Mesodermal cell (in vitro differentiated cells): Measurements from ENCODE around the gene TRRAP.
"Not testable (repeated sequence)": the region's sequence is repeated elsewhere in the genome, so short reads cannot be mapped to it uniquely, and the experiment has no call there.

Experiments
- H3K27ac ChIP-seq: 2 replicates; pipeline ENCODE4 v1.7.0; 2013; ENCODE audit warnings: mild to moderate bottlenecking, low read depth, low read length, moderate library complexity; ENCODE audit not compliant: severe bottlenecking
- H3K36me3 ChIP-seq: 2 replicates; pipeline ENCODE4 v1.7.1; 2013; ENCODE audit warnings: mild to moderate bottlenecking, low read length, moderate library complexity; ENCODE audit not compliant: control insufficient read depth, insufficient read depth
- H3K4me1 ChIP-seq: one replicate; pipeline ENCODE4 v1.7.1; 2013; ENCODE audit warnings: mild to moderate bottlenecking, low read length; ENCODE audit not compliant: insufficient read depth, control insufficient read depth, poor library complexity, severe bottlenecking
- H3K4me3 ChIP-seq: 2 replicates; pipeline ENCODE4 v1.7.0; 2013; ENCODE audit warnings: low read length, control low read depth, mild to moderate bottlenecking; ENCODE audit not compliant: insufficient read depth, poor library complexity, severe bottlenecking; ENCODE audit errors: extremely low read depth
- H3K9me3 ChIP-seq: 2 replicates; pipeline ENCODE4 v1.7.1; 2013; ENCODE audit warnings: mild to moderate bottlenecking, low read length, moderate library complexity; ENCODE audit not compliant: control insufficient read depth
- WGBS, 2 experiments: methylation state at CpG; one replicate each; pipeline ENCODE4 v1.1.5; 2013; ENCODE audit warnings: missing lambda C conversion rate in 2 of 2; ENCODE audit not compliant: insufficient coverage in 2 of 2; 5-methylcytosine and 5-hydroxymethylcytosine counted together

TRRAP gene

GRCh38 chr7:98842552-98842951 is 35.8 kb upstream of the TRRAP start:
- H3K27ac ChIP-seq, H3K4me1 ChIP-seq, H3K9me3 ChIP-seq, H3K36me3 ChIP-seq, H3K4me3 ChIP-seq: not testable (repeated sequence)
- 71 to 75% methylated on average over 1 to 2 of the region's 2 CpGs for WGBS, 2 experiments

- H3K27ac ChIP-seq: no peak overlapping the region
- no peak overlapping the region for H3K4me3 ChIP-seq
- H3K4me1 ChIP-seq: peaks cover 8% of the 10 kb centered on the region
- WGBS, 2 experiments: 100% methylated on average over 1 of the region's 3 CpGs
- H3K9me3 ChIP-seq: peaks cover 9% of the 10 kb centered on the region
- H3K36me3 ChIP-seq: no peaks in the 10 kb centered on the region
These were observed 29.4 kb upstream of the TRRAP start for GRCh38 chr7:98848918-98849317.

DNA sequence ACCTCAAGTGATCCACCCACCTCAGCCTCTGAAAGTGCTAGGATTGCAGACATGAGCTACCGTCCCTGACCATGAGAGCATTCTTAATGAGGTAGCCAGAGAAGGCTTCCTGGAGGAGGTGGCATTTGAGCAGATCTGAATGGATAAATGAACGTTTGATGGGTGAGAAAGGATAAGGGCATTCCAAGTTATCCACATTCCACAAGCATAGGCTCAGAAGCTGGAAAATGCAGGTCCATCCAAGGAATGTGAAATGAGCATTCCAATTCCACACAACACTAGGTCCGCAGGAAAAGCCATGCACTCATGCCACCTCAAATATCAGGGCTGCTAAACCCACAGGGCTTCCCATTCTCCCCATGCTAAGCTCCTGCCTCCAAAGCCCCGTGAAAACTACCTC is 25.5 kb upstream of the TRRAP start:
- no peaks in the 10 kb centered on the region for H3K36me3 ChIP-seq
- H3K9me3 ChIP-seq: peaks cover 9% of the 10 kb centered on the region
- WGBS, 2 experiments: 69 to 81% methylated on average over 2 to 3 of the region's 4 CpGs
- H3K27ac ChIP-seq: peak overlapping the region; percentile 89
- H3K4me1 ChIP-seq: peaks cover 14% of the 10 kb centered on the region
- no peak overlapping the region for H3K4me3 ChIP-seq

DNA sequence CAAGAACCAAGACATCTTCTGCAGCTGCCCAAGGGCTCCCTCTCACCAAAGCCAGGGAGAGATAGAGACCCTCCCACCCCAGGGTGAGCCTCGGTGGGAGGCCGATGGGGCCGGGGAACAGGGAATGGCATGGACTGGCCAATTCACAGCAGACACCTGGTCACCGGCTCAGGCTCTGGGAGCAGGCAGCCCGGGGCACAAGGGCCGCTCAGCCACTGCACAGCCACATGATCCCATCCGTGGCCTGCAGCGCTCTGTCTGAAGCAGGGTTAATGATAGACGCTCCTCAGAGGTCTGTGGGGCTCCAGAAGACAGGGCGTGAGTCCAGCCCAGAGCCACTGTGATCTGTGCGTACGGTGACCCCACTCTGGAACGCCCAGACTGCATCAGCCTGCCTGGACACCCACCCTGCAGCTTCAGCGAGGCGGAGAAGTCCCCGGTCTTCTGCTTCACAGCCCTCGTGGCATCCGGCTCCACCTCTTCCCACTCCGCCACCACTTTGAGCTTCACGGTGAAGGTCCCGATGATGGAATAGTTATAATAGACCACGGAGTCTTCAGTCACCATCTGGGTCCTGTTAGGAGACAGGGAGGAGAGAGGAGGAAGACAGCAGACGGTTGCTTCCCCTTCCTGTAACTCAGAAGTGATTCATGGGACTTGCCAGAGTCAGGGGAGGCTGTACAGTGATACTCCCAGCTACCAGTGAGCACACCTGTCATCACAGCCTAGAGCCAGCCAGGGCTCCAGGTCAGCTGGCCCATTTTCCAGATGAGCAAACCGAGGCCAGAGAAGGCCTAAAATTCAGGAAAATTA is 22.5 kb upstream of the TRRAP start:
- H3K9me3 ChIP-seq: no peaks in the 10 kb centered on the region
- no peaks in the 10 kb centered on the region for H3K36me3 ChIP-seq
- H3K4me3 ChIP-seq: no peak overlapping the region
- 88 to 93% methylated on average over 17 to 24 of the region's 24 CpGs for WGBS, 2 experiments
- H3K27ac ChIP-seq: no peak overlapping the region
- H3K4me1 ChIP-seq: peaks cover 14% of the 10 kb centered on the region

DNA sequence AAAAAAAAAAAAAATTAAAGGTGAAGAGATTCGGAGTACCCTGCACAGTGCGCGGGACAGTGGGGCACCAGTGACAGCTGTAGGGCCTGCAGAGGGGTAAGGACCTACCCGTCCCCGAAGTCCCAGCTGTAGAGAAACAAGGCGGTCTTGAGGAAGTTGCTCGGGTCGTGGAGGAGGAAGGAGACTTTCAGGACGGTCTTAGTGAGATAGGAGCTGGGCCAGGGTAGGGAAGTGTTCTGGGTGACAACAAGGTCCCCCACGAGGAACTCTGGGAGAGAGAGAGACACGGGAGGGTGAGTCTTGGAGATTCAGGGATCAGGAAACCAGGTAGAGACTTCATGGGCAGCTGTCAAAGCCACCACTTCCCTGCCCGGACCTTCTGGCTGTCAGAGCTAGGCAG is 18.3 kb upstream of the TRRAP start:
- Histone ChIP-seq H3K4me1 (no peaks in the 10 kb centered on the region), H3K4me3 (no peak overlapping the region), H3K36me3 (no peaks in the 10 kb centered on the region), H3K9me3 (no peaks in the 10 kb centered on the region), H3K27ac (no peak overlapping the region)
- 87 to 90% methylated on average over 8 to 9 of the region's 12 CpGs for WGBS, 2 experiments

DNA sequence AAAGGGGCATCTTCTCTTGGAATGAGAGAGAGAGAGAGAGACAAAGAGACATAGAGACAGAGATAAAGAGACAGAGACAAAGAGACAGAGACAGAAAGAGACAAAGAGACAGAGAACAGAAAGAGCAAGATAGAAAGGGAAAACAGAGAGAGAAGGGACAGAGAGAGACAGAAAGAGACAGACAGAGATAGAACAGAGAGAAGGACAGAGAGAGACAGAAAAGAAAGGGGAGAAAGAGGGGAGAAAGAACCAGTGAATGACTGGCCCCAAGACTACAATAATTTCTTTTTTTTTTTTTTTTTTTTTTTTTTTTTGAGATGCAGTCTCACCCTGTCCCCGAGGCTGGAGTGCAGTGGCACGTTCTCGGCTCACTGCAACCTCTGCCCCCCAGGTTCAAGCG is 16.1 kb upstream of the TRRAP start:
- H3K4me1 ChIP-seq: no peaks in the 10 kb centered on the region
- H3K4me3 ChIP-seq: no peak overlapping the region
- no peak overlapping the region for H3K27ac ChIP-seq
- H3K36me3 ChIP-seq: no peaks in the 10 kb centered on the region
- 92 to 100% methylated on average over 1 to 2 of the region's 4 CpGs for WGBS, 2 experiments
- no peaks in the 10 kb centered on the region for H3K9me3 ChIP-seq

GRCh38 chr7:98862716-98863420 is 15.5 kb upstream of the TRRAP start:
- Histone ChIP-seq H3K36me3 (no peaks in the 10 kb centered on the region), H3K4me1 (no peaks in the 10 kb centered on the region), H3K4me3 (no peak overlapping the region), H3K9me3 (no peaks in the 10 kb centered on the region), H3K27ac (no peak overlapping the region)
- 92 to 94% methylated on average over 26 to 29 of the region's 29 CpGs for WGBS, 2 experiments

DNA sequence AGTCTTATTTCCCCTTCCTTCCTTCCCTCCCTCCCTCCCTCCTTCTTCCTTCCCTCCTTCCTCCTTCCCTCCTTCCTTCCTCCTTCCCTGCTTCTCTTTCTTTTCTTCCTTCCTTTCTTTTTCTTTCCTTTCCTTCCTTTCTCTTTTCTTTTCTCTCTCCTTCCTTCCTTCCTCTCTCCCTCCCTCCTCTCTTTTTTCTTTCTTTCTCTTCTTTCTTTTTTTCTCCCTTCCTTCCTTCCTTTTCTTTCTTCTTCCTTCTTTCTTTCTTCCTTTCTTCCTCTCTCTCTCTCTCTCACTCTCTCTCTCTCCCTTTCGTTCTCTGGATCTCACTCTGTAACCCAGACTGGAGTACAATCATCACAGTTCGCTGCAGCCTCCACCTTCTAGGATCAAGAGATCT is 14.7 kb upstream of the TRRAP start:
- no peaks in the 10 kb centered on the region for H3K9me3 ChIP-seq
- no peaks in the 10 kb centered on the region for H3K36me3 ChIP-seq
- H3K27ac ChIP-seq: no peak overlapping the region
- H3K4me3 ChIP-seq: no peak overlapping the region
- H3K4me1 ChIP-seq: no peaks in the 10 kb centered on the region
- WGBS, 2 experiments: 83 to 85% methylated on average over 1 to 2 of the region's 2 CpGs

DNA sequence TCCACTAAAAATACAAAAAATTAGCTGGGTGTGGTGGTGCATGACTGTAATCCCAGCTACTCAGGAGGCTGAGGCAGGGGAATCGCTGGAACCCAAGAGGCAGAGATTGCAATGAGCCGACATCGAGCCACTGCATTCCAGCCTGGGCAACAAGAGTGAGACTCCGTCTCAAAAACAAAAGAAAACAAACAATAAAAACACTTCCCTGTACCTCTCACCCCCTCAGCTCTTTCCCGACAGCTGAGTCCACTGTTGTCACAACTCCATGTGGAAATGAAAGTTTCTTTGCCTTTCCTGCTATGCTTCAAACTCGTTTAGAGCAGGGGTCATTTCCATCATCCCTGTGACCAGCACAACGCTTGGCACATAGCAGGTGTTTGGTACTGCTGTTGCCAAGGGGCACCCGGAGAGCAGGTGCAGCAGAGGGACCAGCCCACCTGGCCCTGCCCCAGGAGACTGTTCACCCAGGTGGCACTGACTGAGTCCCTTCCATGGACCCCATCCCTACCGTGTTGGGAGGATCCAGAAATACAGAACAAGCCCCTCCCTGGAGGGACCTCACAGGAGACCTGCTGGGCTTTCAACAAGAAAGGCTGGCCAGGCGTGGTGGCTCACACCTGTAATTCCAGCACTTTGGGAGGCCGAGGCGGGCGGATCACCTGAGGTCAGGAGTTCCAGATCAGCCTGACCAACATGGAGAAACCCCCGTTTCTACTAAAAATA is 13.4 kb upstream of the TRRAP start:
- WGBS, 2 experiments: 80 to 82% methylated on average over 12 to 13 of the region's 14 CpGs
- Histone ChIP-seq H3K36me3 (no peaks in the 10 kb centered on the region), H3K4me3 (no peak overlapping the region), H3K27ac (no peak overlapping the region), H3K4me1 (no peaks in the 10 kb centered on the region), H3K9me3 (no peaks in the 10 kb centered on the region)

GRCh38 chr7:98866351-98866750 is 12.0 kb upstream of the TRRAP start:
- Histone ChIP-seq H3K36me3 (no peaks in the 10 kb centered on the region), H3K27ac (no peak overlapping the region), H3K4me1 (no peaks in the 10 kb centered on the region), H3K4me3 (no peak overlapping the region), H3K9me3 (no peaks in the 10 kb centered on the region)
- 89 to 94% methylated on average over 8 to 9 of the region's 12 CpGs for WGBS, 2 experiments
